Measurements from ENCODE around the gene HEG1.
A peak's percentile ranks its signal among the peaks of the same experiment; 100 is the strongest.

The HEG1 gene

GRCh38 chr3:124999897-125000435 lies 55.8 kb downstream of the HEG1 start:
- no peak for DNase-seq
- intact Hi-C loops (cut with DNase I) = loop anchor here (5.0 kb wide), 2 partner anchors 57 to 167 kb away; partner anchors contain the start of gene HEG1

DNA sequence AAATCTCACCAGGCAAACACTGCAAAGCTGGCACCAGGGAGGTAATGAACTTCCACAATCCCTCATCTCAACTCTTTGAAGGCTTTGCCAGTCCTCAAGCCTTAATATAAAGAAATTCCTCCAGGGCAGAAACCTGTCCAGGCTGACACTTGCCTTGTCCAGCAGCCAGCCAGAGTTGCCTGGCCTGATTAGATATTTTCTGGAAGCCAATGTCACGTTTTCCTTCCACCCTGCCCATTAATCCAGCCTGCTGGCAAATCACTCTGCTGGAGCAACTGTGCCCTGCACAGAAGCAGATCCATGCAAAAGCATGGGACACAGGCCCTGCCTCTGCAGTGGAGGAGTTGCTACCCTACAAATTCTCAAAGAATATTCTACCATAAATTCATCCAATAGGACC lies 56.5 kb downstream of the HEG1 start:
- no peak for DNase-seq
- intact Hi-C loops (cut with DNase I) = loop anchor here (5.0 kb wide), 2 partner anchors 58 to 168 kb away; partner anchors contain the start of gene HEG1

- intact Hi-C loops (cut with DNase I) = loop anchor here (5.0 kb wide), 2 partner anchors 59 to 169 kb away; partner anchors contain the start of gene HEG1
- DNase-seq = no peak
Measured at GRCh38 chr3:124998247-124998630, 57.6 kb downstream of the HEG1 start.

DNA sequence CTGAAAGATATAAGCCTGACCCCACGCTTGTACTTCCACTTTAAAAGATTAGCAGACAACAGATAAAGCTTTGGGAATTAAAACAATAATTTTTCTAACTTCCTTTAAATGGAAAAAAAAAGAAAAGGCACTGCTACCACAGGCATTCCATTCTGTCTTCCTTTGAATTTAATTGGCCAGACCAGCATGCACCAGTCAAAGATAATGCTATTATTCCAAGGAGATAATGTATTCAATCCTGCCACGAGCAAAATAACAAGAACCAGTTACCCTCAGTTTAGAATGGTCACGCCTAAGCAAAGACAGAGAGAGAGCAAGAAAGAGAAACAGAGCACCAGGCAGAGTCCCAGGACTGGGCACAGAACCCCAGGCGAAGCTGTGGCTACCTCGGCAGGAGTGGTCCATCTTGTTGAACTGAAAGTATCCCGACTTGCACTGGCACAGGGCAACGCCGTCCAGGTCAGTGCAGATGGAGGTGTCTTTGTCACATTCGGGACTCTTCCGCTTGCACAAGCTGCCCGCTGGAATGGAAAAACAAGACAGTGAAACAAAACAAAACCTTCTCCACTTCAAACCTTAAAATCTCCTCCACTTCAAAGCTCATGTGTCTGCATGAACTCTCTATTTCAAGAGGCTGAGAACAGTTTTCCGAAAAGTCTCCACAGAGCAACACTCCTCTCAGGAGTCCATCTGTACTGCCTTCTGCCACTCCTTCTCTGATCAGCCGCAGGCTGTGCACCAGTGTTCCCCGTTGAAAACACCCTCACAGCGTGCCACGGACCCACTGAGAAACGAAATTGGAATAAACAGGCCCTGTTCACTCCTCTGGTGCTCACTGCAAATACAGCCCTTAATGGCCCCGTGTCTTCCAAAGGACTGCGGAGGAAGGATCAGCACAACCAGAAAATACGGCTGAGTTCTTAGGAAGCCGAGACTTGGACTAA lies 58.2 kb downstream of the HEG1 start:
- intact Hi-C loops (cut with DNase I) = loop anchor here (5.0 kb wide), 2 partner anchors 60 to 170 kb away; partner anchors contain the start of gene HEG1
- DNase-seq = no peak

DNA sequence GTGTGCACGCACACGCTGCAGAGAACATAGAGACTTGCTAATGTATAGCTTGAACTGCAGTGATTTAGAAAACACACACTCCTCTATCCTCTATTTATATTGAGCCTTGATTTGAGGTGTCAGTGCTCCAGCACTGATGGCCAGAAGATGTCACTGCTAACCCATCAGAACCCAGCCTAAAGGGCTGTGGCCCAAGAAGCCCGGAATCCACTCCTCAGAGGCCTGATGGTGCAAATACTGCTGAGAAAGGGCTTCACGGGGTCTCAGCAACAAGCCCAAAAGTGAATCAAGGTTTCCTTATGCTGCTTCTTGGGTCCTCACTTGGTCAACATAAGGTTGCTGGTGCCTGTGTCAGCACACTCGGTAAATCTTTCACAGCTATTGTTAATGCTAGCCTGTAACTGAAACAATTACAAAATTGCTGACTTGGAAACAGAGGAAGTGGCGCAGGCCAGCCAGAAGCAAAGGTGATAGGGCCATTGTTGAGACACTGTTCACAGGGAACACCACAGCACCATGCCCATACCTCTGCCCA lies 60.3 kb downstream of the HEG1 start:
- intact Hi-C loops (cut with DNase I) = loop anchor here (1.0 to 5.0 kb wide), 4 partner anchors 62 to 589 kb away; partner anchors contain the start of gene HEG1
- DNase-seq = peak in 9 of 10 donors; percentile 40 to 95 (median 71)

- intact Hi-C loops (cut with DNase I) = no loop called here
- DNase-seq = no peak
Measured at GRCh38 chr3:124993466-124993865, 62.3 kb downstream of the HEG1 start.

- intact Hi-C loops (cut with DNase I) = no loop called here
- no peak for DNase-seq
Measured at GRCh38 chr3:124992041-124992440, 63.8 kb downstream of the HEG1 start.

- DNase-seq = peak in 1 of 10 donors; percentile 18
- intact Hi-C loops (cut with DNase I) = loop anchor here (10.0 kb wide), 1 partner anchor 222 kb away; no protein-coding TSS in a partner anchor
Measured at GRCh38 chr3:124986192-124987143, 69.3 kb downstream of the HEG1 start.

- DNase-seq = no peak
- intact Hi-C loops (cut with DNase I) = loop anchor here (10.0 kb wide), 1 partner anchor 221 kb away; no protein-coding TSS in a partner anchor
Measured at GRCh38 chr3:124985349-124985748, 70.4 kb downstream of the HEG1 start.

DNA sequence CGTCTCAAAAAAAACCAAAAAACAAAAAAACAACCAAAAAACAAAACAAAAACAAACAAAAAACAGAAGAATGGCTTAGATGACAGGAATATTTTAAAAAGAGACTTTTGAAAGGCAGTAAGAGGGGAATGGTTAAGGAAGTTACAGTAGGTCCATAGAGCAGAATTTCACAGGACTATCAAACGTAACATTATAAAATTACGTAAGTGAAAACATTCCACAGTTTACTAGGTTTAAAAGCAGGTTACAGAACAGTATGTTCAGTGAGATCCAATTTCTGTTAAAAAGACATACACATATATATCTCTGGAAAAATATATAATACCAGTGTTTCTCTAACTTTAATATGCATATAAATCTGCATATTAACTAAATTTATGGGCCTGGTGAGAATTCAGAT lies 71.0 kb downstream of the HEG1 start:
- intact Hi-C loops (cut with DNase I) = loop anchor here (10.0 kb wide), 1 partner anchor 220 kb away; no protein-coding TSS in a partner anchor
- no peak for DNase-seq

GRCh38 chr3:124982855-124983254 lies 72.9 kb downstream of the HEG1 start:
- DNase-seq = no peak
- intact Hi-C loops (cut with DNase I) = loop anchor here (10.0 kb wide), 1 partner anchor 218 kb away; no protein-coding TSS in a partner anchor

DNA sequence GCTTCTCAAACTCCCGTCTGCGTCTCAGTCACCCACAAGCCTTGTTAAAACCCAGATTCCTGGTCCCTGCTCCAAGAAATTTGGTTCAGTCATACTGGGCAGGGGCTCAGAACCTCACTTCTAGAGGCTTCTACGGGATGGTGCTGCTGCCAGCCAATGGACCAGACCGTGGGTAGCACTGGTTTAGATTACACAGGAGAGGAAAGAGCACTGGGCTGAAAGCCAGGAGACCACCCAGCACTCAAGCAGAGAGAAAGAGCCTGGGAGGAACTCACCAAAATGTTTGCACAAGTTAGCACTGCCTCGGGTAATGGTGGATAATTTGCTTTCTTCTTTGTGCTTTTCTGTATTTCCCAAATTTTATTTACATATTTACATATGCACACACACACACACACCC lies 74.3 kb downstream of the HEG1 start:
- no peak for DNase-seq
- intact Hi-C loops (cut with DNase I) = loop anchor here (10.0 kb wide), 1 partner anchor 217 kb away; no protein-coding TSS in a partner anchor

DNA sequence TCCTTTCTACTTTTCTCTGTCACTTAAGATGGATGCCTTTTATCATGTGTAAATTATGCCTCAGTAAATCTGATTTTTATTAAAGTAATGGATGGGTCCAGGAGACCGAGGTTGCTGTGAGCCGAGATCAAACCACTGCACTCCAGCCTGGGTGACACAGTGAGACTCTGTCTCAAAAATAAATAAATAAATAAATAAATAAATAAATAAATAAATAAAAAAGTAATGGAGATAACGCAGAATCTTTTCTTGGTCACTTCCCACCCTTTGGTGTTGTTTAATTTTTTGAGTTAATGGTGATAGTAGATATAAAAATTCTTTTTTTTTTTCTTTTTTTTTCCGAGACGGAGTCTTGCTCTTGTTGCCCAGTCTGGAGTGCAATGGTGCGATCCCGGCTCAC lies 77.2 kb downstream of the HEG1 start:
- intact Hi-C loops (cut with DNase I) = no loop called here
- DNase-seq = no peak

GRCh38 chr3:124976383-124976782 lies 79.4 kb downstream of the HEG1 start:
- DNase-seq = no peak
- intact Hi-C loops (cut with DNase I) = no loop called here

- intact Hi-C loops (cut with DNase I) = no loop called here
- DNase-seq = no peak
Measured at GRCh38 chr3:124974691-124975090, 81.1 kb downstream of the HEG1 start.

- no peak for DNase-seq
Measured at GRCh38 chr3:124973290-124973689, 82.5 kb downstream of the HEG1 start.

GRCh38 chr3:124972457-124972856 lies 83.3 kb downstream of the HEG1 start:
- intact Hi-C loops (cut with DNase I) = no loop called here

More at GRCh38 chr3:124973290-124973689, 82.5 kb downstream of the HEG1 start:
- intact Hi-C loops (cut with DNase I) = no loop called here

DNA sequence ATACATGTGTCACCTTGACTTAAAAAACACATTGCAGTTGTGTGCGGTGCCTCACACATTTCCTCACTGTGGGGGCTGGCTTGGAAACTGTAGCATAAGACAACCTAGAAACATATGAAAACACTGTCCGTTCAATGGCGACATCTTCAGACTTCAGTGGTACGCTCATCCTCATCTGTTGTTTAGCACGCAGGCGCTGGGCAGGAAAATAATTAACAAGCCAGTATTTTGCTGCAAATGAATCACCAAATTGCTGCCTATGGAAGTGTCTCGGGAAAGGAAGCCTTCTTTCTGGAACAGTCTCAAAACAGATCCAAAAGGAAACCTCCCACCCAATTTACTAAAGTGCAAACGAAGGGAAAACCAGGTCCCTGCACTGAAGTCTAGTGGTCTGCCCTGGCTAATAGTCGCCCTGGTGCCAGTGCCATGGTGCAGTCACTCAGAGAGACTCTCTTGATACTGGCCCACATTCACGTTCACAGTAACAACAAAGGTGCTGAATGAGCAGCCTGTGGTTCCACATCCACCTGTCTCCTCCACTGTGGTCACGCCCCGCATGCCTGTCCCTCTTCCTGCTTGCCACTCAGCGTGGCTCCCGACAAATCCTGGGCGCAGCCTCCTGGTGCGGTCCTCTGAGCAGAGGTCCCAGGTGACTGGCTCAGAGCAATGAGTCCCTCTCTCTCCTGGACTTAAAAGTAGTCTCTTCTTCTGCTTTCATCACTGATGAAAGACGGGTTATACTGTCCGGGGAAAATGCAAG lies 85.7 kb downstream of the HEG1 start:
- intact Hi-C loops (cut with DNase I) = no loop called here
- DNase-seq = peak in 3 of 10 donors; percentile 28 to 86 (median 81)

More at GRCh38 chr3:124972457-124972856, 83.3 kb downstream of the HEG1 start:
- no peak for DNase-seq

DNA sequence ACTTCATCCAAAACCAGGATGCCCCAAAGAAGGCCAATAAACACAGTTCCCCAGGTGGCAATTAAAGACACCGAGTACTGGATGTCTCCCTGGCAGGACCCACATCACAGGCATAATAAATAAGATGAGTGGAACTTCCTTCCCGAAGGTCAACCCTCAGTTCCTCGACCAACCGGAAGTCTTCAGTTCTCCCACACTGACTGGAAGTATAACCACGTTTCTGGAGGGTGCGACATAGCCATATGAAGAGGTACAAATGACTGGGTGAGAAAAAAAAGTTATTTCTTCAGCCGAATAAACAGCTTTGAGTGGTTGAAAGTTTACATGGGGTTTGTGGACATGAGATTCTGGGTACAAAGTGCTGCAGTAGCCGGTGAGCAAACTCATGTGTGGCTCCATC lies 86.6 kb downstream of the HEG1 start:
- intact Hi-C loops (cut with DNase I) = no loop called here
- DNase-seq = no peak
